Endothelial cell of umbilical vein (primary cell): ENCODE measurements around the gene CENPF. TPM values are rescaled to one million over a fixed set of nuclear protein-coding genes. Genes with fewer than 3 reads are reported as not detected.

Source experiments
- BruUV-seq: library from RNA; stranded (reverse); fragments of 400-500 nt; replicated peaks from 2 replicates; lab custom pipeline; 2021; lab: Mats Ljungman, UMichigan
- CTCF ChIA-PET: fragments of 300-600, 350-600 bp; sonication (Branson Sonifier 250); formaldehyde crosslinking; loops from one replicate; lab custom pipeline; 2021; ENCODE audit warnings: antibody characterized with exemption, inconsistent platforms; lab: Charles Lee
- POLR2A ChIA-PET: fragments of 300-600, 350-600 bp; sonication (Branson Sonifier 250); formaldehyde crosslinking; loops from one replicate; lab custom pipeline; 2021; ENCODE audit warnings: antibody characterized with exemption, inconsistent platforms; lab: Charles Lee
- DNase-seq: peaks from one replicate; pipeline ENCODE4 v3.0.0-alpha.2; 2011; ENCODE audit warnings: low read depth, low spot score
- FAIRE-seq: peaks from 2 replicates; lab custom pipeline; 2011; peaks lifted over from hg19 to GRCh38; lab: Jason Lieb, UNC
- H2AFZ ChIP-seq: 2 replicates; pipeline ENCODE4 v1.6.0; 2012; ENCODE audit warnings: low read depth, low read length, control low read depth, inconsistent platforms
- H3K27ac ChIP-seq: 2 replicates; pipeline ENCODE4 v1.5.1; 2011; ENCODE audit warnings: low read depth, mild to moderate bottlenecking, control low read depth, low read length, moderate library complexity; ENCODE audit not compliant: insufficient read depth
- H3K27me3 ChIP-seq, 2 experiments: 2 replicates each; pipeline versions ENCODE4 v1.6.0 to v1.6.1; 2011; ENCODE audit warnings: low read length in 2 of 2, mixed read lengths in 1 of 2; ENCODE audit not compliant: control insufficient read depth in 2 of 2, insufficient read depth in 2 of 2
- H3K36me3 ChIP-seq, 2 experiments: 2 replicates in 1 of 2; 3 replicates in 1 of 2; pipeline ENCODE4 v1.5.1; 2011; ENCODE audit warnings: low read length in 2 of 2, mild to moderate bottlenecking in 1 of 2, moderate library complexity in 1 of 2; ENCODE audit not compliant: control insufficient read depth in 2 of 2, insufficient read depth in 2 of 2; ENCODE audit errors: extremely low read depth in 1 of 2
- H3K4me1 ChIP-seq: 3 replicates; pipeline ENCODE4 v1.5.1; 2011; ENCODE audit warnings: mild to moderate bottlenecking, low read length; ENCODE audit not compliant: control insufficient read depth, insufficient read depth; ENCODE audit errors: extremely low read depth
- H3K4me2 ChIP-seq: 2 replicates; pipeline ENCODE4 v1.6.1; 2011; ENCODE audit warnings: low read length, control low read depth, mixed read lengths; ENCODE audit not compliant: insufficient read depth
- H3K4me3 ChIP-seq, 3 experiments: fragments of 200-600 bp in 1 of 3; sonication (generic), shearing (Covaris generic) in 1 of 3; replicated peaks in 1 of 3; 2 replicates each; pipeline ENCODE4 v1.5.1; 2011 to 2016; ENCODE audit warnings: control low read depth in 3 of 3, low read length in 3 of 3, mild to moderate bottlenecking in 2 of 3, inconsistent platforms in 1 of 3, low read depth in 1 of 3, moderate library complexity in 1 of 3; ENCODE audit not compliant: insufficient read depth in 1 of 3
- H3K79me2 ChIP-seq: 2 replicates; pipeline ENCODE4 v1.6.0; 2012; ENCODE audit warnings: low read length, inconsistent platforms; ENCODE audit not compliant: control insufficient read depth, insufficient read depth
- H3K9ac ChIP-seq: replicated peaks from 2 replicates; pipeline ENCODE3; 2011; ENCODE audit warnings: low read length, control low read depth; ENCODE audit not compliant: insufficient read depth; ENCODE audit errors: extremely low read depth
- H3K9me1 ChIP-seq: replicated peaks from 3 replicates; pipeline ENCODE4 v1.6.0; 2011; ENCODE audit warnings: mild to moderate bottlenecking, low read length; ENCODE audit not compliant: control insufficient read depth, insufficient read depth; ENCODE audit errors: extremely low read depth
- H3K9me3 ChIP-seq: replicated peaks from 2 replicates; pipeline ENCODE4 v1.5.1; 2012; ENCODE audit warnings: low read length, inconsistent platforms; ENCODE audit not compliant: control insufficient read depth, insufficient read depth
- H4K20me1 ChIP-seq: replicated peaks from 2 replicates; pipeline ENCODE3; 2011; ENCODE audit warnings: mild to moderate bottlenecking, low read length; ENCODE audit not compliant: control insufficient read depth, insufficient read depth; ENCODE audit errors: extremely low read depth
- CTCF ChIP-seq, 2 donors: IDR thresholded peaks; 1 replicate in 1 of 2; 2 replicates in 1 of 2; pipeline ENCODE4 v1.5.1; 2011; ENCODE audit warnings: low read length in 2 of 2, mild to moderate bottlenecking in 2 of 2, moderate library complexity in 2 of 2, control low read depth in 1 of 2, inconsistent platforms in 1 of 2, low read depth in 1 of 2; ENCODE audit not compliant: insufficient read depth in 1 of 2; ENCODE audit errors: extremely low read depth in 1 of 2
- EZH2 ChIP-seq: IDR thresholded peaks from 2 replicates; pipeline ENCODE4 v1.6.1; 2012; ENCODE audit warnings: borderline replicate concordance, low read depth, mild to moderate bottlenecking, moderate library complexity, low read length, inconsistent platforms; ENCODE audit not compliant: severe bottlenecking
- FOS ChIP-seq: IDR thresholded peaks from 2 replicates; pipeline ENCODE4 v1.6.1; 2011; ENCODE audit warnings: mild to moderate bottlenecking, low read length, moderate library complexity, borderline replicate concordance; ENCODE audit not compliant: insufficient read depth
- GATA2 ChIP-seq: IDR thresholded peaks from 2 replicates; pipeline ENCODE4 v1.7.0; 2011; ENCODE audit warnings: low read depth, mild to moderate bottlenecking, moderate library complexity, mixed read lengths, low read length; ENCODE audit not compliant: insufficient read length, insufficient read depth
- JUN ChIP-seq: IDR thresholded peaks from 2 replicates; pipeline ENCODE4 v1.6.1; 2011; ENCODE audit warnings: borderline replicate concordance, low read depth; ENCODE audit not compliant: insufficient read length, insufficient read depth
- MAX ChIP-seq: IDR thresholded peaks from 2 replicates; pipeline ENCODE4 v1.6.1; 2011; ENCODE audit not compliant: insufficient read depth, insufficient read length
- MYC ChIP-seq: IDR thresholded peaks from one replicate; pipeline ENCODE4 v1.6.1; 2011; ENCODE audit warnings: mild to moderate bottlenecking, low read depth, low read length
- POLR2A ChIP-seq: IDR thresholded peaks from 2 replicates; pipeline ENCODE4 v1.6.1; 2012; ENCODE audit warnings: low read depth, mild to moderate bottlenecking, control low read depth, low read length
- POLR2AphosphoS5 ChIP-seq: IDR thresholded peaks from 2 replicates; pipeline ENCODE4 v1.6.1; 2012; ENCODE audit warnings: low read depth, mild to moderate bottlenecking, control low read depth, low read length, moderate library complexity; ENCODE audit not compliant: insufficient read depth
- dilution Hi-C: fragments of 300-500 bp; cut with MboI; formaldehyde crosslinking; loops from one replicate; pipeline ENCODE4 v1.15.0; 2019; ENCODE audit warnings: low sequenced_read_pairs; ENCODE audit not compliant: extremely low pct_ligation_motif_present
- intact Hi-C: fragments of 100-400 bp; cut with micrococcal nuclease; formaldehyde crosslinking; loops from one replicate; pipeline ENCODE4 v1.10.0; 2022
- polyA plus RNA-seq, 4 experiments: library from polyadenylated mRNA; depleted of rRNA in 3 of 4; stranded (reverse) in 3 of 4; unstranded in 1 of 4; fragments of >200 nt; gene quantifications; 2 replicates each; pipeline versions ENCODE4 v1.2.1 to v1.2.3, GENCODE V29; 2011 to 2012; ENCODE audit warnings: missing spikeins in 1 of 4
- total RNA-seq: library from RNA; stranded (reverse); gene quantifications from 2 replicates; pipeline ENCODE4 v1.2.3, GENCODE V29; 2021

CENPF gene
- total and polyA plus RNA-seq, 2 donors (not counting 3 experiments of a cell fraction or from before 2014, with no cell fraction given) = 6.4 to 66.2 TPM

DNA sequence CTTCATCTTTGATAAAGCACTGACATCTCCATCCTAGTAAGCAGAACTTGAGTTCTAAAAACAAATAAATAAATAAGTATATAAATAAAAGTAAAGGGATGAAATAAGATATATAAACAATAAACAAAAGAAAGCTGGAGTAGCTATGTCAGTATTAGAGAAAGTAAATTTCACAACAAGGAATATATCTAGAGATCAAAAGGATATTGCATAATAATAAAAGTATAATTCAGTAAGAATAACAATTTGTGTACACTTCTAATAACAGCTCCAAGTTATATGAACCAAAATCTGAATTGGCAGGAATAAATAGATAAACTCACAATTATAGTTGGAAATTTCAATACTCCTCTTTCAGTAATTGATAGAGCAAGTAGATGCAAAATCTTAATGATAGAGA, 9.8 kb upstream of the CENPF start:
- intact Hi-C loops (no loop called here), dilution Hi-C loops (loop anchor here (25.0 kb wide), 1 partner anchor 256 kb away; no protein-coding TSS in a partner anchor)
- H2AFZ ChIP-seq = no peak overlapping the region
- CTCF ChIA-PET = interaction anchor here (0.8 to 4.7 kb wide), 9 partner anchors 8 to 930 kb away, joined by 3 to 58 read pairs (median 6); no protein-coding TSS in a partner anchor
- TF ChIP-seq POLR2A = no peak
- TF ChIP-seq JUN = no peak
- no peak for TF ChIP-seq MYC
- no TSS peak for BruUV-seq
- H3K4me1 ChIP-seq = no peaks in the 10 kb centered on the region
- H3K9me1 ChIP-seq = no peaks in the 10 kb centered on the region
- H4K20me1 ChIP-seq = no peaks in the 10 kb centered on the region
- no peak overlapping the region for H3K9ac ChIP-seq
- POLR2A ChIA-PET = no interaction called here
- no peak overlapping the region for H3K4me2 ChIP-seq
- no peaks in the 10 kb centered on the region for H3K27me3 ChIP-seq
- FAIRE-seq (no peak), DNase-seq (no peak)
- no peak overlapping the region for H3K27ac ChIP-seq
- H3K4me3 ChIP-seq = no peak overlapping the region
- no peaks in the 10 kb centered on the region for H3K79me2 ChIP-seq
- H3K9me3 ChIP-seq = no peaks in the 10 kb centered on the region
- H3K36me3 ChIP-seq = no peaks in the 10 kb centered on the region

GRCh38 chr1:214603819-214604252, 841 bp downstream of the CENPF start:
- Histone ChIP-seq H3K4me2 (peak overlapping the region; percentile 94), H3K9me3 (no peaks in the 10 kb centered on the region), H3K27me3 (no peaks in the 10 kb centered on the region), H2AFZ (peak overlapping the region; percentile 88), H3K27ac (peak overlapping the region; percentile 56), H3K36me3 (no peaks in the 10 kb centered on the region), H3K4me1 (peaks cover 11% of the 10 kb centered on the region), H3K9ac (peak overlapping the region; percentile 71), H3K4me3 (peak overlapping the region; percentile 80 to 93 (median 80)), H4K20me1 (no peaks in the 10 kb centered on the region), H3K79me2 (peaks cover 47% of the 10 kb centered on the region), H3K9me1 (no peaks in the 10 kb centered on the region)
- dilution Hi-C loops (no loop called here), intact Hi-C loops (loop anchor here (1.0 to 5.0 kb wide), 4 partner anchors 11 to 342 kb away; partner anchors contain the start of gene PTPN14)
- CTCF ChIA-PET = interaction anchor here (0.8 to 3.5 kb wide), 5 partner anchors 15 to 389 kb away, joined by 3 to 25 read pairs (median 4); no protein-coding TSS in a partner anchor
- POLR2A ChIA-PET = no interaction called here
- no TSS peak for BruUV-seq
- no peak for TF ChIP-seq POLR2AphosphoS5
- TF ChIP-seq FOS = no peak
- TF ChIP-seq MAX = no peak
- no peak for TF ChIP-seq POLR2A
- no peak for TF ChIP-seq MYC
- TF ChIP-seq JUN = no peak
- no peak for TF ChIP-seq EZH2
- TF ChIP-seq CTCF (IDR thresholded peaks at IDR 0.05; ENCODE audit: extremely low read depth in 1 of 2, insufficient read depth in 1 of 2, low read depth in 1 of 2, low read length in 2 of 2) = no peak
- no peak for TF ChIP-seq GATA2
- DNase-seq (peak; percentile 16), FAIRE-seq (no peak)
